HT-29 (cell line): ENCODE data around the gene CLCN7. TPM values are rescaled to one million over a fixed set of nuclear protein-coding genes. Genes with fewer than 3 reads are reported as not detected.

Experiments used
- DNase-seq: peaks from one replicate; pipeline ENCODE4 v3.0.0-alpha.2; 2015; ENCODE audit warnings: low spot score
- total RNA-seq: library from RNA; depleted of rRNA; stranded (reverse); fragments of >200 nt; shearing (Covaris generic); gene quantifications from 2 replicates; pipeline ENCODE4 v1.2.3, GENCODE V29; 2014

Gene CLCN7
- total RNA-seq, 1 experiment from 2014 or later, result 151 TPM

DNA sequence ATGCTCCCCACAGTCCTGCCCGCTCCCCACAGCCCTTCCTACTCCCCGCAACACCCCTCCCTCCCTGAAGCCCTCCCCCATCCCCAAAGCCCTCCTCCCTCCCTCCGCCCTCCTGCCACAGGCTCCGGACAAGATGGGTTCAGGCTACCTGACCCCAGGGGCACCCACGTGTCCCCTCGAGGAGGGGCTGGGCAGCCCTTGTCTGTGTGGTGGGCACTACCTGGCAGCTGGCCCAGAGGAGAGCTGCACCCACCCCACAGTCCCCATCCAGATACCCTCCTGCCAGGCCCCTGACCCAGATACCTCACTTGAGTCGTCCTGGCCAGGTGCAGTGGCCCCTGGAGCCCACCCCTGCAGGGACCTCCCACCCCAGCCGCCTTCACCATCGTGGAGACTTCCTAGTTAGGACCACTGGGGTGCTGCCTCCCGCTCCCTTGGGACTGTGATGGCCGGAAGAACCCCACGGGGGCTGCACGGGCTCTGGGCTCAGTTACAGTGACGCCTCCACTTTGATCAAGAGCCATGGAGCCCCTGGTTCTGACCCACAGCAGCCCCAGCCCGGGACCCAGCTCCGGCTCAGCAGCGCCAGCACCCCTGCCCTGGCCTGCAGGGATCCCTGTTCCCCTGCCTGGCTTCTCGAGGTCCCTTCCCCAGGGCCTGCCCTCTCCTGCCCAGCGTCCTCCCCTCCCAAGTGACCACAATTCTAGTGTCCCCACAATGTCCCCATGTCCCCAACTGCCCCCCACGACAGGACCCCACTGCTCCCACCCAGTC, 43.1 kb downstream of the CLCN7 start:
- no peak for DNase-seq

DNA sequence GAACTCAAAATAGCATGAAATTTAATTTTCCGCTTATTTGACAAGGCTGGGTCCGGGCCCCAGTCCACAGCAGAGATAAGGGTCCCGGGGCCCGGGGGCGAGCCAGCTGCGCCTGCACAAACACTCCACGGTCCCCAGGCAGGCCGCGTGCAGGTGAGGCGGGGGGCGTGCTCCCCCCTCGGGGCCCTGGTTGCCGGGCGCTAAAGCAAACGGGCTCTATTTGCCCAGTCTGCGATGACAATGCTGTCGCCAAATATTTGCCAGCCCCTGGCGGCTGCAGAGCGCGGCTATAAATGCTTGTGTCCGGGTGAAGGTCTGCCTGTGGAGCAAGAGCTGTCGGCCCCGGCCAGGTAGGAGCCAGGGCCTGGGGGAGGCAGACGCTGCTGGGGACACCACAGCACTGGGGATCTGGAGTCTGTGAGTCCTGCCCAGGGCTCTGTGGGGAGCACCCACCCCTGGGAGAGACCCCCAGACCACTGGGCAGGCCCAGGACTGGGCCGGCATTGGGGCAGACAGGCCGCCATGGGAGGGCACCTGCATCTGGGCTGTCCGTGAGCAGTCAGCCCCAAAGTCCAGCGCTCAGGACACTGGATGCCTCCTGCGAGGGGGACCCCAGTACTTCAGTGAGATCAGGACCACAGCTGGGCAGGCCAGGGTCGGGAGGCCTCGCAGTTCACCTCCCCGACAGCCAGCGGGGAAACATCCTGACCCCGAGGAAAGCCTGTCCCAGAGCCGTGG, 43.9 kb downstream of the CLCN7 start, which contains the start of gene PERCC1:
PERCC1 (plus strand) TSS at position 320 of the 738 bp plus-strand sequence. CDS start 1,516 bp downstream, outside the sequence.
- peak; percentile 25 for DNase-seq

GRCh38 chr16:1430214-1430758, 44.5 kb downstream of the CLCN7 start:
- no peak for DNase-seq

DNA sequence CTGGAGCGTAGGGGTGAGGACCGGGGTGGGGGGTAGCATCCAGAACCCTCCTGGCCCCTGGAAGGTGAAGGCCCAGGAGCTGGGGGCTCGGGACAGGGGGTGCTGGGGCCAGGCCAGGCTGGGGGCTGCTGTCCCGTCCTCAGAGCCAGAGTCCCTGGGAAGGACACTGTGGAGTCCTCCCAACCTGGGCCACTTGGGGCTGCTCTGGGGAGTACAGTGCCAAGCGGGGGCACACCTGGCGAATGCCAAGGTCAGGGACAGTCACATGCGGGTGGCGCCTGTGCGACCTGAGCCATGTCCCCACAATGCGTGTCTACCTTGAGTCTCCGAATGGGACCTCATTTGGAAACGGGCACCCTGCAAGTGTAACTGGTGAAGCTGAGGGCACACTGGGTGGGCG, 45.2 kb downstream of the CLCN7 start:
- DNase-seq, result no peak

- no peak for DNase-seq
Observed at GRCh38 chr16:1429012-1429411, 45.8 kb downstream of the CLCN7 start.

DNA sequence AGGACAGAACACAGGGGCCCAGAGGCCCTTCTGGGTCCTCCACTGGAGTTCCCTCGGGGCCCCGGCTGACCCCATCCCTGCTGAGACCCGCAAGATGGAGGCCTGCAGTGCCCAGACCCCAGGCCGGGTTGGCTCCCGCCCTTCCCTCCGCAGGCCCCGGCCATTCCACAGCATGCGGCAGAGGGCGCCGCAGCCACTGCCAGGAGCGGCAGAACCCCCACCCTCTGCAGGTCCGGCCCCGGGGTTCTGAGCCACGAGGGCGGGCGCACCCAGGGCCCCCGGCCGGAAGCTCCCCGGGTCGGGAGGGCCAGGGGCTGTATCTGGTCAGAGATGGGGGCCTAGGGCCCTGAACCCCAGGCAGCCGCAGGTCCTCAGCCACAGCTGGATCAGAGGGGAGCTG, 46.3 kb downstream of the CLCN7 start:
- no peak for DNase-seq

GRCh38 chr16:1427473-1428461, 47.1 kb downstream of the CLCN7 start:
- DNase-seq, result no peak

- DNase-seq, result no peak
Observed at GRCh38 chr16:1426734-1427471, 47.9 kb downstream of the CLCN7 start.

GRCh38 chr16:1425616-1426370, 49.0 kb downstream of the CLCN7 start:
- no peak for DNase-seq

DNA sequence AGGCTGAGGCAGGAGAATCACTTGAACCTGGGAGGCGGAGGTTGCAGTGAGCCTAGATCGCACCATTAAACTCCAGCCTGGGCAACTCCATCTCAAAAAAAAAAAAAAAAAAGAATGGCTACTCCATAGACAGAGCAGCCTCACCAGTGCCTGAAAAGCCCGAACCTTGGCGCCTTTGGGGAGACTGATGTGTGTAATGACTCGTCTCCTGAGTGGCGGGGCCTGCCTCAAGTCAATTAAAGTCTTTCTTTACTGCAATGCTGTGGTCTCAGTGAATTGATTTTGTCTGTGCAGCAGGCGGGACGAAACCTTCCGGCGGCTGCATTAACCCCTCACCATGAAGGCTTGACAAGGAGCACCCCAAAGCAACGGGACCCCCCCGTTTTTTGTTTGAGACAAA, 50.8 kb downstream of the CLCN7 start:
- DNase-seq, result no peak

- no peak for DNase-seq
Observed at GRCh38 chr16:1422076-1422475, 52.8 kb downstream of the CLCN7 start.

- peak; percentile 18 for DNase-seq
Observed at GRCh38 chr16:1420111-1420539, 54.7 kb downstream of the CLCN7 start.

- DNase-seq, result no peak
Observed at GRCh38 chr16:1416521-1416941, 58.3 kb downstream of the CLCN7 start.

GRCh38 chr16:1414532-1415260, 60.1 kb downstream of the CLCN7 start, which contains the start of gene UNKL:
UNKL (minus strand) TSS chr16:1414704; CDS start chr16:1414691, 13 bp downstream.
- DNase-seq, result peak; percentile 25

DNA sequence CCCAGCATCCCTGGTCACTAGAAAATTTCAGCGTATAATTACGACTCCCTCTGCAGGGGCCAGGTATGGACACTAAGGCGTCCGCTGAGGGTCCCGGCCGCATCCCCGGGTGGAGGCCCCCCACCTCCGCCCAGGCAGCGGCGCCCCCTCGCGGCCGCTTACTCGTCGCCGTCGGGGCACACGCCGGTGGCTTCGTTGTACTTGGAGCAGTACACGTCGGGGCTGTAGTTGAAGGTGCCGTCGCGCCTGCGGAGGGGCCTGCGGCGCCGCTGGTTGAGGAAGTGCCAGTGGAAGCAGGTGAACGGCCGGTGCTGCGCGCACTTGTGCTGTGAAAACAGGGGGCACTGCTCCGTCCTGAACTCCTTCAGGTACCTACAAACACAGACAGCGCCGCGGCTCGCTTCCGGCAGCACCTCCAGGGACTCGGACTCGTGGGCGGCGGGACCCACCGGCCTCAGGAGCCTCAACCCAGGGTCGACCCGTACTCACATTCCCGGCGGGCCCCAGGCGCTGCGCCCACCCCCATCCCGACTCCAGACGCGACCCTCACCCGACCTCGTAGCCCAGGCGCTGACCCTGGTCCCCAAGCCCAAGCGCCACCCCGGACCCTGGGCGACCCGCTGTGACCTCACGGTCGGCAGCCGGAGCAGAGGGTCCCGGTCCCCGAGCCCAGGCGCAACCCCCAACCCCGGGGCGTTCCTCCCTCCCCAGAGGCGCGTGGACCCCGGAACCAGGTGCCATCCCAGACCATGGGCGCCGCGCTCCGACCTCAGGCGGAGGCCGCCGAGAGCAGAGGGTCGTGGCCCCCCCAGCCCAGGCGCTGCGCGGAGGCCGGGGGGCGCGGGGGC, 60.9 kb downstream of the CLCN7 start:
- peak; percentile 64 for DNase-seq

DNA sequence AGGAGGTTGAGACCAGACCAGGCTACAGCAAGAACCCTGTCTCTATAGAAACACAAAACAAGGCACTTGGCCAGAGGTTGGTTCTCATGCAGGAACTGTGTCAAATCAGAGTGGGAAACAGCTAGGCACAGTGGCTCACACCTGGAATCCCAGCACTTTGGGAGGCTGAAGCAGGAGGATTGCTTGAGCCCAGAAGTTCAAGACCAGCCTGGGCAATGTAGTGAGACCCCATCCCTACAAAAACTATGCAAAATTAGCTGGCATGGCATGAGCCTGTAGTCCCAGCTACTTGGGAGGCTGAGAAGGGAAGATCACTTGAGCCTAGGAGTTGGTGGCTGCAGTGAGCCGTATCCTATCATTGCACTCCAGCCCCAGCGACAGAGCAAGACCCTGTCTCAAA, 62.0 kb downstream of the CLCN7 start:
- no peak for DNase-seq

DNA sequence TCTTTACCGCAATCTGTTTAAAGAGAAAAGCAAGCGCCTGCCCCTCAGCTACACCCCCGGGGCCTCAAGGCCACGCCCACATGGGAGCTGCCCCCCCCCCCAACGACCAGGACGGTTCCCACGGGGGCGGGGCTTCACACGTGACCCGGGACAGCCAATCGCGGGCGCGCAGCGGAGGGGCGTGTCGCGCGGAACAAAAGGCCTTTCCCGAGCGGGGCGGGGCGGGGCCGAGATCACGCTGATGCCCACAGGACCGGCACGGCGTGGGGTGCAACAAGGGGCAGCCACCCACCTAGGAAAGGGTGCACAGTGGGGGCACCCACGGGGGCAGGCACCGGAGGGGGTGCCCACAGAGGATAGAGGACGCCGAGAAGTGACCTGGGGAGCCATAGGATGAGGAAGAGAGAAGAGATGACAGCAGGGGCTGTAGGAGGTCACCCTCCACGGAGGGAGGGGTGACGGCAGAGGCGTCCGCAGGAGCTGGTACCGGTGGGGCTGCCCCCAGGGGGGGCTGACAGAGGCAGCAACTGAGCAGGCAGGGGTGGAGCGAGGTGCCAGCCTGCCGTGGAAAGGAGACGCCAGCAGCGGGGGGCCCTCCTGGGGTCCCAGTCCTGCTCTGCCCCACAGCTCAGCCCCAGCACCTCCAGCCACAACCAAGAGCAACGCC, 66.5 kb downstream of the CLCN7 start:
- peak; percentile 85 for DNase-seq
